SU-DHL-6 (cell line): Measurements from ENCODE around the gene EML1.

Experiments used
- H2AFZ ChIP-seq: fragments of 200-600 bp; sonication (generic); 2 replicates; pipeline ENCODE4 v1.6.1; 2014; ENCODE audit warnings: low read depth, mild to moderate bottlenecking, moderate library complexity, mixed read lengths, antibody characterized with exemption, low read length; ENCODE audit not compliant: severe bottlenecking
- H3F3A ChIP-seq: fragments of 200-600 bp; shearing (Covaris generic); 2 replicates; pipeline ENCODE4 v1.6.0; 2016; ENCODE audit warnings: antibody characterized with exemption, mild to moderate bottlenecking; ENCODE audit not compliant: insufficient read depth
- H3K27ac ChIP-seq: fragments of 200-600 bp; sonication (generic); 2 replicates; pipeline ENCODE4 v1.5.1; 2016; ENCODE audit warnings: low read depth, mild to moderate bottlenecking, low read length, moderate library complexity, mixed read lengths
- H3K27me3 ChIP-seq: fragments of 200-600 bp; sonication (generic), shearing (Covaris generic); 2 replicates; pipeline ENCODE4 v1.6.0; 2014; ENCODE audit warnings: mild to moderate bottlenecking, low read length
- H3K36me3 ChIP-seq: fragments of 200-600 bp; sonication (generic); 2 replicates; pipeline ENCODE4 v1.6.1; 2014; ENCODE audit warnings: mild to moderate bottlenecking, low read length, mixed read lengths
- H3K4me2 ChIP-seq: fragments of 300-600, 200-600 bp; shearing (Covaris generic), sonication (generic); 2 replicates; pipeline ENCODE4 v1.6.0; 2014; ENCODE audit warnings: low read length, low read depth, mild to moderate bottlenecking; ENCODE audit not compliant: poor library complexity, severe bottlenecking
- H3K4me3 ChIP-seq: fragments of 200-600 bp; sonication (generic); 2 replicates; pipeline ENCODE4 v1.5.1; 2014; ENCODE audit warnings: antibody characterized with exemption, low read length, mild to moderate bottlenecking, mixed read lengths; ENCODE audit not compliant: insufficient read depth, poor library complexity, severe bottlenecking
- H3K79me2 ChIP-seq: fragments of 200-600 bp; sonication (generic); 2 replicates; pipeline ENCODE4 v1.6.1; 2014; ENCODE audit warnings: mild to moderate bottlenecking, low read length, moderate library complexity; ENCODE audit not compliant: insufficient read depth
- H3K9ac ChIP-seq: fragments of 200-600 bp; sonication (generic); 2 replicates; pipeline ENCODE4 v1.7.0; 2014; ENCODE audit warnings: mild to moderate bottlenecking, low read length
- H3K9me2 ChIP-seq: fragments of 200-600 bp; sonication (generic); replicated peaks from 2 replicates; pipeline ENCODE4 v1.6.1; 2014; ENCODE audit warnings: low read length; ENCODE audit not compliant: insufficient read depth
- H3K9me3 ChIP-seq: fragments of 200-600 bp; sonication (generic); 2 replicates; pipeline ENCODE4 v1.6.1; 2014; ENCODE audit warnings: low read length, mixed read lengths; ENCODE audit not compliant: insufficient read depth
- H4K20me1 ChIP-seq: fragments of 200-600 bp; sonication (generic); 2 replicates; pipeline ENCODE4 v1.6.1; 2014; ENCODE audit warnings: low read depth, mild to moderate bottlenecking, antibody characterized with exemption, low read length, moderate library complexity, mixed read lengths
- EZH2phosphoT487 ChIP-seq: fragments of 200-600 bp; sonication (generic), shearing (Covaris generic); conservative IDR thresholded peaks from 2 replicates; pipeline ENCODE4 v1.6.1; 2018; ENCODE audit warnings: mild to moderate bottlenecking, antibody characterized with exemption, low read length, moderate library complexity, mixed read lengths
- TF ChIP-seq, protein P1 (sequence below): fragments of 200-600 bp; sonication (generic); IDR thresholded peaks from one replicate; pipeline ENCODE4 v1.5.1; 2017; ENCODE audit warnings: antibody characterized with exemption, mild to moderate bottlenecking, low read length, moderate library complexity; ENCODE audit not compliant: insufficient read depth, poor library complexity, severe bottlenecking

The EML1 gene

DNA sequence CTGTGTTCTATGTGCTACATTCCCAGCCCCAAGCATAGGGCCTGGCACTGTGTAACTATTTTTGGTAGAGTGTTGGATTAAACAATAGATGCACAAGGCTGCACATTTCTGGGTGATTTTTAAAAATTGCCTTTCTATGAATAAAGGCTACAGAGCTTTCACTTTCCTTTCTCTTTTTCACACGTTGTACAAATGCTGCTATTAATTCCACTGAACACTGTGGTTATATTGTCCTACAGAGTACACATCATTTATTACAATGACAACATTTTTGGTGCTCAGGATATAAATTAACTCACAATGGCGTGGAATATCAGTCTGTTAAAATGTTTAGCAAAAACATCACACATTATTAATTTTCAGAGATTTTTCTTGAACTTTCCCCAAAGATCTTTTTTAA is 3.6 kb upstream of the EML1 start:
- H3K9ac ChIP-seq: no peak overlapping the region
- no peak overlapping the region for H3K4me3 ChIP-seq
- no peak overlapping the region for H2AFZ ChIP-seq
- no peak overlapping the region for H3K4me2 ChIP-seq
- no peak overlapping the region for H3K27ac ChIP-seq
- H3K79me2 ChIP-seq: no peaks in the 10 kb centered on the region
- no peaks in the 10 kb centered on the region for H3F3A ChIP-seq
- H3K9me2 ChIP-seq: no peaks in the 10 kb centered on the region
- H3K36me3 ChIP-seq: no peaks in the 10 kb centered on the region
- no peaks in the 10 kb centered on the region for H4K20me1 ChIP-seq
- H3K27me3 ChIP-seq: peaks cover 3% of the 10 kb centered on the region; the same call in 1 of the 2 replicates
- no peaks in the 10 kb centered on the region for H3K9me3 ChIP-seq
- no peak for TF ChIP-seq EZH2phosphoT487
- TF ChIP-seq, protein P1, sequence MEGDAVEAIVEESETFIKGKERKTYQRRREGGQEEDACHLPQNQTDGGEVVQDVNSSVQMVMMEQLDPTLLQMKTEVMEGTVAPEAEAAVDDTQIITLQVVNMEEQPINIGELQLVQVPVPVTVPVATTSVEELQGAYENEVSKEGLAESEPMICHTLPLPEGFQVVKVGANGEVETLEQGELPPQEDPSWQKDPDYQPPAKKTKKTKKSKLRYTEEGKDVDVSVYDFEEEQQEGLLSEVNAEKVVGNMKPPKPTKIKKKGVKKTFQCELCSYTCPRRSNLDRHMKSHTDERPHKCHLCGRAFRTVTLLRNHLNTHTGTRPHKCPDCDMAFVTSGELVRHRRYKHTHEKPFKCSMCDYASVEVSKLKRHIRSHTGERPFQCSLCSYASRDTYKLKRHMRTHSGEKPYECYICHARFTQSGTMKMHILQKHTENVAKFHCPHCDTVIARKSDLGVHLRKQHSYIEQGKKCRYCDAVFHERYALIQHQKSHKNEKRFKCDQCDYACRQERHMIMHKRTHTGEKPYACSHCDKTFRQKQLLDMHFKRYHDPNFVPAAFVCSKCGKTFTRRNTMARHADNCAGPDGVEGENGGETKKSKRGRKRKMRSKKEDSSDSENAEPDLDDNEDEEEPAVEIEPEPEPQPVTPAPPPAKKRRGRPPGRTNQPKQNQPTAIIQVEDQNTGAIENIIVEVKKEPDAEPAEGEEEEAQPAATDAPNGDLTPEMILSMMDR: no peak

DNA sequence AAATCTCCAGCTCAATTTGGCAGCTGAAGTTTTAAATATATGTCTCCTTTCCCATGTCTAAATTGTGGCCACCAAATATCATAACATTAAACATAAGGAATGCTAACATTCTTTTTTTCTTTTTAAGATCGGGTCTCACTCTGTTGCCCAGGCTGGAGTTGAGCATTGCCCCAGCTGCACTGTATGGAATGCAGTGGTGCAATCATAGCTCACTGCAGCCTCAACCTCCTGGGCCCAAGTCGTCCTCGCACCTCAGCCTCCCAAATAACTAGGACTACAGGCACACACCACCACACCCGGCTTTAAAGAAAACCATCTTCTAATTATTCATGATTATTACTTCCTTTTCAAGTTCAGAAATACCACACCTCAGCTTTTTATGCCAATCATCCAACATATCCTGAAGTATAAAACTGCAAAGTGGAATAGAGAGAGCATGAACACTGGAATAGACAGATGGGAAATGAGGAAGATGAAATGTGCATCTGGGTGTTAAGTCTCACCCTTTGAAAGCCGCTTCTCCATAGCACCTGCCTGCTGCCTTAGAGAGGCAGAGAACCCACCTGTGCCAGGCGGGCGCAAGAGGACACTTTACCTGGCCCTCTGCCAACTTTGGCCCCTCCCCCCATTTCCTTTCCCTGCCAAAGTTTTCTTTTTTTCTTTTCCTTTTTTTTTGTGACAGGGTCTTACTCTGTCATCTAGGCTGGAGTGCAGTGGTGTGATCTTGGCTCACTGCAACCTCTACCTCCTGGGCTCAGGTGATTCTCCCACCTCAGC is 2.8 kb upstream of the EML1 start:
- H3K4me3 ChIP-seq: no peak overlapping the region
- H3K4me2 ChIP-seq: no peak overlapping the region
- no peak overlapping the region for H3K27ac ChIP-seq
- no peaks in the 10 kb centered on the region for H4K20me1 ChIP-seq
- no peaks in the 10 kb centered on the region for H3K36me3 ChIP-seq
- no peaks in the 10 kb centered on the region for H3K79me2 ChIP-seq
- H3K27me3 ChIP-seq: peaks cover 1% of the 10 kb centered on the region; the same call in 1 of the 2 replicates
- no peaks in the 10 kb centered on the region for H3K9me3 ChIP-seq
- H3F3A ChIP-seq: no peaks in the 10 kb centered on the region
- H3K9ac ChIP-seq: no peak overlapping the region
- no peak overlapping the region for H2AFZ ChIP-seq
- H3K9me2 ChIP-seq: no peaks in the 10 kb centered on the region
- no peak for TF ChIP-seq EZH2phosphoT487
- TF ChIP-seq, protein P1: no peak

DNA sequence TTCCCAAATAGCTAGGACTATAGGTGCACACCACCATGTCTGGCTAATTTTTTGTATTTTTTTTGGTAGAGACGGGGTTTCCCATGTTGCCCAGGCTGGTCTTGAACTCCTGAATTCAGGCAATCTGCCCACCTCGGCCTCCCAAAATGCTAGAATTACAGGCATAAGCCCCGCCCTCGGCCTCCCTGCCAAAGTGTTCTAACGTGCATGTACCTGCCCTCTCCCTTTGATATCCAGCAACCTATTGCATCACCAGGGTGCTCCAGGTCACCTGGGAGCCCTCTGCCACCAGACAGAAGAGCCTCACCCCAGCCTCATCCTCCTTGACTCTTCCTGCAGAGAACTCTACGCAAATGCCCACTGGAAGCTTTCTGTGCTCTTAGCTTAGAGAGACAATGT is 2.2 kb upstream of the EML1 start:
- Histone ChIP-seq H3K9me3 (no peaks in the 10 kb centered on the region), H3K27me3 (no peaks in the 10 kb centered on the region), H4K20me1 (no peaks in the 10 kb centered on the region), H3K36me3 (no peaks in the 10 kb centered on the region), H3K79me2 (no peaks in the 10 kb centered on the region), H3K27ac (no peak overlapping the region), H3K4me3 (no peak overlapping the region), H3K4me2 (no peak overlapping the region), H3K9ac (no peak overlapping the region), H2AFZ (no peak overlapping the region), H3K9me2 (no peaks in the 10 kb centered on the region), H3F3A (no peaks in the 10 kb centered on the region)
- TF ChIP-seq, protein P1: no peak
- TF ChIP-seq EZH2phosphoT487: no peak
